Astrocyte of the cerebellum (primary cell): Measurements from ENCODE around the gene BCS1L.

ENCODE experiments used
- DNase-seq: peaks from one replicate; pipeline ENCODE4 v3.0.0-alpha.2; 2011; ENCODE audit warnings: low read depth
- H3K4me3 ChIP-seq: 2 replicates; pipeline ENCODE4 v1.5.1; 2011; ENCODE audit warnings: mild to moderate bottlenecking, low read depth, low read length, moderate library complexity
- in situ Hi-C: cut with HindIII; loops from 2 replicates; pipeline ENCODE4 v1.10.0; 2017; ENCODE audit warnings: low sequenced_read_pairs
- TF ChIP-seq, protein P1 (sequence below): IDR thresholded peaks from 2 replicates; pipeline ENCODE4 v1.5.1; 2012; ENCODE audit warnings: low read length, low read depth, moderate library complexity, mild to moderate bottlenecking; ENCODE audit errors: missing control alignments

The BCS1L gene

DNA sequence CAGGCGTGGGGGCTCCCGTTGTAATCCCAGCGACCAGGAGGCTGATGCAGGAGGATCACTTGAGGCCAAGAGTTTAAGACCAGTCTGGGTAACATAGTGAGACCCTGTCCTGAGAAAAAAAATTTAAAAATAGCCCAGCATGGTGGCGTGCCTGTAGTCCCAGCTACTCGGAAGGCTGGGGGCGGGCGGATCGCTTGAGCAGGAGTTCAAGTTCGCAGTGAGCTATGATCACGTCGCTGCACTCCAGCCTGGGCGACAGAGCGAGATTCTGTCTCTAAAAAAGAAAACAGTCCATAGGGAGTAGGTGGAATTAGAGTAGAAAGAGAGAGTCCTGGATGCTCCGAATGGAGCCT, 50.8 kb downstream of the BCS1L start:
- TF ChIP-seq, protein P1, sequence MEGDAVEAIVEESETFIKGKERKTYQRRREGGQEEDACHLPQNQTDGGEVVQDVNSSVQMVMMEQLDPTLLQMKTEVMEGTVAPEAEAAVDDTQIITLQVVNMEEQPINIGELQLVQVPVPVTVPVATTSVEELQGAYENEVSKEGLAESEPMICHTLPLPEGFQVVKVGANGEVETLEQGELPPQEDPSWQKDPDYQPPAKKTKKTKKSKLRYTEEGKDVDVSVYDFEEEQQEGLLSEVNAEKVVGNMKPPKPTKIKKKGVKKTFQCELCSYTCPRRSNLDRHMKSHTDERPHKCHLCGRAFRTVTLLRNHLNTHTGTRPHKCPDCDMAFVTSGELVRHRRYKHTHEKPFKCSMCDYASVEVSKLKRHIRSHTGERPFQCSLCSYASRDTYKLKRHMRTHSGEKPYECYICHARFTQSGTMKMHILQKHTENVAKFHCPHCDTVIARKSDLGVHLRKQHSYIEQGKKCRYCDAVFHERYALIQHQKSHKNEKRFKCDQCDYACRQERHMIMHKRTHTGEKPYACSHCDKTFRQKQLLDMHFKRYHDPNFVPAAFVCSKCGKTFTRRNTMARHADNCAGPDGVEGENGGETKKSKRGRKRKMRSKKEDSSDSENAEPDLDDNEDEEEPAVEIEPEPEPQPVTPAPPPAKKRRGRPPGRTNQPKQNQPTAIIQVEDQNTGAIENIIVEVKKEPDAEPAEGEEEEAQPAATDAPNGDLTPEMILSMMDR = no peak
- in situ Hi-C loops = no loop called here
- H3K4me3 ChIP-seq = peak overlapping the region; percentile 95
- DNase-seq = no peak

DNA sequence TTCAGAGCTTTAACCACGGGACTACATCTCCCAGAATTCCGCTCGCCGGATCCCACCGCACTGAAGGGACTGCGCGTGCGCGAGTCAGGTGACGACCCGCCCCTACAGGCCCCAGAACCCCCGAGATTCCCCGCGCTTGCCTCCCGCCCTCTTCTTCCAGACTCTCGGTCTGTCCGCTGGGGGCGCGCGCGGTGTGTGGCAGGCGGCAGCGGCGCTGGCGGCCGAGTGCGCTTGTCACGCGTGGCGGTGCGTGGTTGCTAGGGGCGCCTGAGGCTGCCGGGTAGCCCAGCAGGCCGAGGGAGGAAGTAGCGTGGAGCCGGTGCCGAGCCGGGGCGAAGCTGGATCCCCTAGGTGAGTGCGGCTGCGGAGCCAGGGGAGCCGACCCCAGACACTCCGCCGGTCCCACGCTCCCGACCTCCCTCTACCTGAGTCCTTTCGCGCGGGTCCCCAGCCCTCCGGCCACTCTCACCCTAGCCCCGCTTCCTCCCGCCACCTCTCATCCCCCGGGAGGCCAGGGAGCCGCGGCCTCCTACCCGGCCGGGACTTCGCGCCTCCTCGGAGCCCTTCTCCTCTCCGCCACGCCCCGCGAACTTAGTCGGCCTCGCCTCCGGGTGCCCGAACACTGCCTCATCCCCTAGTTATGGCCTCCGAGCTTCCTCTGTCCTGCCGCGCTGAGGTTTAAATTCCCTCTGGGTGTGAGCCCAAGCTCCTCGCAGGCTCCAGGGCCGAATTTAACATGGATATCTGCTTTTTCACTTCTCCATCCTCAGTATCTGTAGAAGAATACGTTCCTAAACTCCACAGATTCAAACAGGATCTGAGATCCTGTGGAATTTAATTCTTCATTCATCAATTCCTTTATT, 51.4 kb downstream of the BCS1L start, which contains the start of gene TTLL4:
TSS of gene TTLL4 (plus strand) at position 149 of the 863 bp plus-strand sequence. CDS start 26,842 bp downstream, outside the sequence.
- TF ChIP-seq, protein P1 = peak; percentile 81
- peak; percentile 89 for DNase-seq
- H3K4me3 ChIP-seq = peak within 1 kb of the TSS; percentile 95
- in situ Hi-C loops = no loop called here

DNA sequence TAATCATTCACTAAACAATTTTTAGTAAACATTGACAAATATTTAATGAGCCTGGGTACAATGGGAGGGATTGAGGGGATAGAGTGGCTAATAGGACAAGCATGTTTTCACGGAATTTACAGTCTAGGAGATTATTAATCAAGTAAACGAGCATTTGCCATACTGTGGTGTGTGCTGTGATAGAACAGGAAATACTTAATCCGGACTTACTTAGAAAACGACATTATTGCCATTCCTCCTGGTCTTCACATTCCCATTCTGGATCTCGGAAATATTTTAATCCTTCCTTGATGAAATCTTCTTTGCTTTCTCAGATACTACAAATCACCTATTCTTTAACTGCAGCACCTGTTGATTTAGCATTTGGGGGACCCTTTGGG, 52.1 kb downstream of the BCS1L start:
- DNase-seq = no peak
- H3K4me3 ChIP-seq = peak overlapping the region; percentile 95
- in situ Hi-C loops = no loop called here
- TF ChIP-seq, protein P1 = no peak
